Measurements from ENCODE around the gene SLCO2B1. TPM values are rescaled to one million over a fixed set of nuclear protein-coding genes. Genes with fewer than 3 reads are reported as not detected.

Gene SLCO2B1
- polyA plus RNA-seq, 6 donors from 2014 or later: not detected

GRCh38 chr11:75237050-75237449 lies 86.1 kb downstream of the SLCO2B1 start:
- H3K9me3 Mint-ChIP-seq: peaks cover 0 to 5% (median 0%) of the 10 kb centered on the region in 7 donors
- no peak for ATAC-seq (ENCODE audit: low read depth in 2 of 2)
- H3K4me1 Mint-ChIP-seq: peaks cover 0 to 4% (median 0%) of the 10 kb centered on the region in 3 donors
- H3K4me3 Mint-ChIP-seq: no peak overlapping the region
- peaks cover 49 to 79% (median 70%) of the 10 kb centered on the region in 3 donors for H3K27me3 Mint-ChIP-seq
- no peaks in the 10 kb centered on the region for H3K36me3 Mint-ChIP-seq
- no peak for DNase-seq
- peak overlapping the region in 1 of 6 donors; percentile 5 for H3K27ac Mint-ChIP-seq

GRCh38 chr11:75238595-75239440 lies 87.9 kb downstream of the SLCO2B1 start:
- ATAC-seq (ENCODE audit: low read depth in 2 of 2): no peak
- Mint-ChIP-seq H3K4me1 (peaks cover 9 to 13% (median 13%) of the 10 kb centered on the region in 3 donors), H3K27ac (no peak overlapping the region), H3K4me3 (peak overlapping the region in 4 of 8 donors; percentile 25 to 84 (median 54)), H3K9me3 (peaks cover 0 to 2% (median 0%) of the 10 kb centered on the region in 7 donors), H3K36me3 (no peaks in the 10 kb centered on the region), H3K27me3 (peaks cover 52 to 82% (median 71%) of the 10 kb centered on the region in 3 donors)
- no peak for DNase-seq

GRCh38 chr11:75239531-75240290 lies 88.8 kb downstream of the SLCO2B1 start:
- Mint-ChIP-seq H3K27ac (no peak overlapping the region), H3K27me3 (peaks cover 51 to 82% (median 71%) of the 10 kb centered on the region in 3 donors), H3K4me1 (peaks cover 9 to 13% (median 13%) of the 10 kb centered on the region in 3 donors)

DNA sequence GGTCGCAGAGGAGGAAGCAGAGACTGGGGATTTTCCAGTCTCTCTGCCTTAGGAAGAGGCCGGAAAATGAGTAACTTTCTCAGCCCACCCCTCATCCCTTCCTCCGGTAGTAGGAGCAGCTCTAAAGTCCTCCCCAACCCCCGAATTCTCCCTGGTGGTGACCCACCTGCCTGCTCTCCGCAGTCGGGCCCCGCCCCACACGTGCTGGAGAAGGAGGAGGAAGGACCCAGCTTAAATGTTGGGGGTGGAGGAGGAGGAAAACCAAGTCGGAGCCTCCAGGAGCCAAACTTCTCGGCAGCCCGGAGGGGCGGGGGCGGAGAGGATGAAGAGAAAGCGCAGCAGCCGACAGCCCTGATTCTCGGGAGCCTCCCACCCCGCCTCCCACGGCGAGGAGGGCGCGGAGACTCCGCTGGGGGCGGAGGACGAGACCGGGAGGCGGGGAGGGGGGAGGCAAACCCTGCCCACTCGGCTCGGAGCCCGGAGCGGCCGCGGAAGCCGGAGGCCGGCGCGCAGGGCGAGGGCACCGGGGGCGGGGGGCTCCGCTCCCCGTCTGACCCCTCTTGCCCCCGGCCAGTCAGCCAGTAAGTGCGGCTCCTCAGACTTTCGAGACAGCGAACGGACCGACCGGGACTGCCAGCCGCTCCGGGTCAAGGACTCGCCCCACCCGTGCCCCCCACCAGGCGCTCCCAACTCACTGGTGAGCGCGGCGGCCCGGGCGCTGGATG lies 89.6 kb downstream of the SLCO2B1 start, which contains the start of gene TPBGL:
TSS of gene TPBGL (plus strand) at position 464 of the 725 bp plus-strand sequence. CDS start 276 bp downstream, outside the sequence.
- DNase-seq: no peak
- no peak for ATAC-seq (ENCODE audit: low read depth in 2 of 2)

More at GRCh38 chr11:75239531-75240290, 88.8 kb downstream of the SLCO2B1 start:
- Mint-ChIP-seq H3K4me3 (peak overlapping the region; percentile 70 to 90 (median 76)), H3K36me3 (no peaks in the 10 kb centered on the region), H3K9me3 (no peaks in the 10 kb centered on the region)
- DNase-seq (no peak), ATAC-seq (ENCODE audit: low read depth in 2 of 2) (no peak)

GRCh38 chr11:75241036-75241905 lies 90.4 kb downstream of the SLCO2B1 start:
- H3K9me3 Mint-ChIP-seq: no peaks in the 10 kb centered on the region
- peak overlapping the region in 7 of 8 donors; percentile 41 to 81 (median 72) for H3K4me3 Mint-ChIP-seq
- H3K4me1 Mint-ChIP-seq: peaks cover 9 to 13% (median 13%) of the 10 kb centered on the region in 3 donors
- H3K27ac Mint-ChIP-seq: no peak overlapping the region
- no peaks in the 10 kb centered on the region for H3K36me3 Mint-ChIP-seq
- ATAC-seq (ENCODE audit: low read depth in 2 of 2) (peak; percentile 89 to 91), DNase-seq (peak; percentile 78)
- H3K27me3 Mint-ChIP-seq: peaks cover 51 to 86% (median 70%) of the 10 kb centered on the region in 3 donors

More for the DNA sequence above, 89.6 kb downstream of the SLCO2B1 start, which contains the start of gene TPBGL:
- peak within 1 kb of the TSS in 2 of 6 donors; percentile 42 to 49 for H3K27ac Mint-ChIP-seq
- no peaks in the 10 kb centered on the region for H3K36me3 Mint-ChIP-seq
- peaks cover 56 to 86% (median 70%) of the 10 kb centered on the region in 3 donors for H3K27me3 Mint-ChIP-seq
- H3K4me3 Mint-ChIP-seq: peak within 1 kb of the TSS; percentile 70 to 90 (median 78)
- H3K9me3 Mint-ChIP-seq: no peaks in the 10 kb centered on the region
- peaks cover 9 to 13% (median 13%) of the 10 kb centered on the region in 3 donors for H3K4me1 Mint-ChIP-seq

- peaks cover 9 to 13% (median 13%) of the 10 kb centered on the region in 3 donors for H3K4me1 Mint-ChIP-seq
- H3K4me3 Mint-ChIP-seq: peak overlapping the region; percentile 77 to 86 (median 82)
- H3K27ac Mint-ChIP-seq: peak overlapping the region in 1 of 6 donors; percentile 66
- H3K27me3 Mint-ChIP-seq: peaks cover 46 to 86% (median 64%) of the 10 kb centered on the region in 3 donors
- no peaks in the 10 kb centered on the region for H3K9me3 Mint-ChIP-seq
- H3K36me3 Mint-ChIP-seq: no peaks in the 10 kb centered on the region
- DNase-seq (no peak), ATAC-seq (ENCODE audit: low read depth in 2 of 2) (peak; percentile 36 to 50)
These were observed 91.2 kb downstream of the SLCO2B1 start for GRCh38 chr11:75241906-75242644.

GRCh38 chr11:75242722-75243600 lies 92.1 kb downstream of the SLCO2B1 start:
- Mint-ChIP-seq H3K4me3 (peak overlapping the region; percentile 61 to 86 (median 80)), H3K27me3 (peaks cover 42 to 86% (median 55%) of the 10 kb centered on the region in 3 donors), H3K27ac (peak overlapping the region in 1 of 6 donors; percentile 61), H3K4me1 (peaks cover 9 to 13% (median 13%) of the 10 kb centered on the region in 3 donors), H3K36me3 (no peaks in the 10 kb centered on the region), H3K9me3 (no peaks in the 10 kb centered on the region)
- ATAC-seq (ENCODE audit: low read depth in 2 of 2): no peak
- DNase-seq: no peak

DNA sequence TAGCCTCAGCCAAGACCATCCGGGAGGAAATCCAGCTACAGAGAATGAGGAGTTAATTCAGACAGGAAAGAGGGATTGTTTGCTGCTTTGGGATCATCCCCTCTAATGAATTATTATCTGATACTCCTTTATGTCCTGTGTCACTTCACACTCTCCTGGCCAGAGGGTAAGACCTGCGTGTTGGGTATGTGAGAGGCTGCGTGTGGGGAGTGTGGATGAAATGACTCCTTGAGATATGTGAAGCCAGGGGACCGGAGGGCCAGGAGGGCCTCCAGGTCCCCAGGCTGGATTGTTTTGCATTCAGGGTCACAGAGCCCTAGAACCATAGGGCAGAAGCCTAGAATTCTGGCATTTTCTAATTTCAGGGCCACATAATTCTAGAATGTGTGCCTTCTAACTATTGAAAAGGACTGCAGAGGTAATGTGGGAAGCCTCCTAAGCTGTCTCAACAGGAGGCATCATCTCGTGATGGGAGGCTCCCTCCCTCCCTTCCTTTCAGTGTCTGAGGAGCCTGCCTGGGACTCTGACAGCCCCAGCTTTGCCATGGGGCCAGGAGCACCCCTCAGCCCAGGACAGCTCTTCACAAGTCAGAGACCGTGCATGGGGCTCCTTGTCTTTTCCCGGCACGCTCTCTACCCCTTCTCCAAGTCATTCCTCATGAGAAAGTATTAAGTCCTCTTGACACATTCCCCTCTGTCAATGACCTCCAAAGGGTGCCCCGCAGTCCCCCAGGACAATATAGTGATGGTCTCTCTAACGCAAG lies 93.3 kb downstream of the SLCO2B1 start:
- Mint-ChIP-seq H3K4me3 (peak overlapping the region in 3 of 8 donors; percentile 10 to 30 (median 15)), H3K36me3 (no peaks in the 10 kb centered on the region), H3K27me3 (peaks cover 43 to 85% (median 48%) of the 10 kb centered on the region in 3 donors), H3K27ac (no peak overlapping the region), H3K4me1 (peaks cover 13 to 18% (median 15%) of the 10 kb centered on the region in 3 donors), H3K9me3 (no peaks in the 10 kb centered on the region)
- DNase-seq (no peak), ATAC-seq (ENCODE audit: low read depth in 2 of 2) (no peak)

GRCh38 chr11:75245356-75246005 lies 94.6 kb downstream of the SLCO2B1 start:
- Mint-ChIP-seq H3K9me3 (no peaks in the 10 kb centered on the region), H3K4me1 (peaks cover 9 to 18% (median 15%) of the 10 kb centered on the region in 3 donors), H3K4me3 (no peak overlapping the region), H3K36me3 (no peaks in the 10 kb centered on the region), H3K27me3 (peaks cover 43 to 82% (median 49%) of the 10 kb centered on the region in 3 donors), H3K27ac (peak overlapping the region in 1 of 6 donors; percentile 9)
- DNase-seq (no peak), ATAC-seq (ENCODE audit: low read depth in 2 of 2) (no peak)

Data from naive B cell (primary cell).